ENCODE results near the gene ANKFN1.

GRCh38 chr17:56502120-56502654, 348.9 kb downstream of the ANKFN1 start:
- no peak for TF ChIP-seq CTCF (IDR thresholded peaks at IDR 0.05)
- TF ChIP-seq POLR2A (IDR thresholded peaks at IDR 0.05) = no peak
